SK-N-MC (cell line): ENCODE measurements around the gene CLTC.

Source experiments
- EZH2 ChIP-seq: fragments of 200-600 bp; sonication (generic); IDR thresholded peaks from one replicate; pipeline ENCODE4 v1.6.1; 2017; ENCODE audit warnings: antibody characterized with exemption
- POLR2AphosphoS5 ChIP-seq: IDR thresholded peaks from 2 replicates; pipeline ENCODE4 v1.6.1; 2012; ENCODE audit warnings: mild to moderate bottlenecking, low read depth, low read length, borderline replicate concordance

DNA sequence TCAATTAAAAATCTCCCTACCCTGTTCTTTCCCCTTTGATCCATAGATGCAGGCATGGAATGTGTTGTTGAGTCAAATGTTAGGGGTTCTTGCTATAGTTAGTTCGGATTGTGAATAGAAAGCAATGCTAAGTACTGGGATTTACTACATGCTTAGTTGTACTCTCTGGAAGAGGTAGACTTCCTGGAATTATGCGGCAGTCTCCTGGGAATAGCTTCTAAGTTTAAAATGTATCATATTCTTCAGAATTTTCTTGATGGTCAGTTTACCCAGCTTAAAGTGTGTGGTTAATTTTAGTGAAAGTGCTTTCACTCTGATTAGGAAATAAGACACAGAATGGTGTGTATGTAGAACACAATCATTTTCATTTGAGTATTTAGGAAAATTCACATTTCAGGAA, 3.5 kb downstream of the CLTC start:
- TF ChIP-seq POLR2AphosphoS5 (no peak), EZH2 (no peak)
